Activated CD8-positive, alpha-beta T cell treated with anti-CD3 and anti-CD28 coated beads for 36 hours (primary cell): ENCODE data around the gene KCNC4. TPM values are rescaled to one million over a fixed set of nuclear protein-coding genes. Genes with fewer than 3 reads are reported as not detected.

Experiments used
- ATAC-seq: fragments of 200-7000 bp; cut with Tn5 transposase; one replicate; pipeline ENCODE4 v1.10.0; 2021; ENCODE audit warnings: mild to moderate bottlenecking, moderate library complexity
- CTCF ChIA-PET: fragments of 350-600 bp; sonication (Branson Sonifier 250); formaldehyde crosslinking; loops from one replicate; lab custom pipeline; 2021; ENCODE audit warnings: antibody characterized with exemption; lab: Charles Lee
- POLR2A ChIA-PET: fragments of 350-600 bp; sonication (Branson Sonifier 250); formaldehyde crosslinking; loops from one replicate; lab custom pipeline; 2021; ENCODE audit warnings: antibody characterized with exemption; lab: Charles Lee
- DNase-seq: peaks from one replicate; pipeline ENCODE4 v3.0.0-alpha.2; 2020
- H3K27ac Mint-ChIP-seq: one replicate; pipeline ENCODE4 v1.8.0; 2021; ENCODE audit warnings: mild to moderate bottlenecking, mixed read lengths
- H3K27me3 Mint-ChIP-seq: one replicate; pipeline ENCODE4 v1.8.0; 2021; ENCODE audit warnings: mixed read lengths
- H3K36me3 Mint-ChIP-seq: one replicate; pipeline ENCODE4 v1.8.0; 2021; ENCODE audit warnings: low read depth, mixed read lengths
- H3K4me1 Mint-ChIP-seq: one replicate; pipeline ENCODE4 v1.8.0; 2021; ENCODE audit warnings: low read depth, mixed read lengths
- H3K4me3 Mint-ChIP-seq: one replicate; pipeline ENCODE4 v1.8.0; 2021; ENCODE audit warnings: mild to moderate bottlenecking, moderate library complexity, mixed read lengths
- H3K9me3 Mint-ChIP-seq: one replicate; pipeline ENCODE4 v1.8.0; 2021; ENCODE audit warnings: mixed read lengths
- intact Hi-C: fragments of 100-400 bp; cut with micrococcal nuclease; formaldehyde crosslinking; loops from one replicate; pipeline ENCODE4 v1.10.0; 2022
- total RNA-seq, 2 experiments: library from RNA; stranded (reverse); gene quantifications; one replicate each; pipeline ENCODE4 v1.2.3, GENCODE V29; 2021
- TF ChIP-seq, protein P1 (sequence below): fragments of 200-600 bp; IDR thresholded peaks from one replicate; pipeline ENCODE4 v1.8.0; 2022; ENCODE audit warnings: antibody characterized with exemption, mild to moderate bottlenecking

The KCNC4 gene
- total RNA-seq, 2 experiments from 2014 or later: 10.7 to 12.2 TPM

GRCh38 chr1:110163591-110163990 lies 46.5 kb upstream of the KCNC4 start:
- Mint-ChIP-seq H3K4me1 (peaks cover 5% of the 10 kb centered on the region), H3K27me3 (no peaks in the 10 kb centered on the region), H3K36me3 (no peaks in the 10 kb centered on the region), H3K27ac (no peak overlapping the region), H3K4me3 (no peak overlapping the region), H3K9me3 (no peaks in the 10 kb centered on the region)
- ChIA-PET POLR2A (no interaction called here), CTCF (interaction anchor here (1.3 to 2.2 kb wide), 2 partner anchors 21 to 109 kb away, joined by 3 to 8 read pairs; no protein-coding TSS in a partner anchor)
- ATAC-seq: no peak
- no peak for DNase-seq
- TF ChIP-seq, protein P1, sequence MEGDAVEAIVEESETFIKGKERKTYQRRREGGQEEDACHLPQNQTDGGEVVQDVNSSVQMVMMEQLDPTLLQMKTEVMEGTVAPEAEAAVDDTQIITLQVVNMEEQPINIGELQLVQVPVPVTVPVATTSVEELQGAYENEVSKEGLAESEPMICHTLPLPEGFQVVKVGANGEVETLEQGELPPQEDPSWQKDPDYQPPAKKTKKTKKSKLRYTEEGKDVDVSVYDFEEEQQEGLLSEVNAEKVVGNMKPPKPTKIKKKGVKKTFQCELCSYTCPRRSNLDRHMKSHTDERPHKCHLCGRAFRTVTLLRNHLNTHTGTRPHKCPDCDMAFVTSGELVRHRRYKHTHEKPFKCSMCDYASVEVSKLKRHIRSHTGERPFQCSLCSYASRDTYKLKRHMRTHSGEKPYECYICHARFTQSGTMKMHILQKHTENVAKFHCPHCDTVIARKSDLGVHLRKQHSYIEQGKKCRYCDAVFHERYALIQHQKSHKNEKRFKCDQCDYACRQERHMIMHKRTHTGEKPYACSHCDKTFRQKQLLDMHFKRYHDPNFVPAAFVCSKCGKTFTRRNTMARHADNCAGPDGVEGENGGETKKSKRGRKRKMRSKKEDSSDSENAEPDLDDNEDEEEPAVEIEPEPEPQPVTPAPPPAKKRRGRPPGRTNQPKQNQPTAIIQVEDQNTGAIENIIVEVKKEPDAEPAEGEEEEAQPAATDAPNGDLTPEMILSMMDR: no peak
- intact Hi-C loops: no loop called here

DNA sequence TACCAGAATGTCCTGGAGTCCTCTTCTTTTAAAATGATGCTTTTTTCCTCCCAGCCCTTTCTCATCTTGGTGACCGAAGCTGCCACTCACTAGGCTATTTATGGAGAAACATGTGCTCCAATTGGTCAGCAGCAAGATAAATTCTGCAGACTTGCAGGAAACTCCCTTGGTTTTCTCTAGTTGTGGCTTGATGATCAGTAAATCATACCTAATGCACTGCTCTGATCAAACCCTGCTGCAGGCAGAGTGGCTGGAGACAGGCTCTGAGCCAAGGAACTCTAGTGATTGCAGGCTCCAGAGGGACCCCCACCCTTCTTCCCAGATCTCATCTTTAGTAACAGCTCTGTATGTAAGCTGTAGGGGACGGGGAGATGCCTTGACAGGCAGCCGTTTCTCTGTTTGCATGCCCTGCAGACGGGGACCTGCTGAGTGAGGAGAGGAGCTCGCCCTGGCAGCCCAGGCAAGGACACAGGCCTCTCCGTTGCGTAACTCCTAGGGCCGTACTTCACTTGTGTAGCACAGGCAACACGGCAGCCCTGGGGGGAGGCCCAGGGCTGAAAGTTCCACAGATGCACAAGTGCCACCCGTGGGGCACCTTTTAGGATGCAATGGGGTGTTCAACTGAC lies 45.3 kb upstream of the KCNC4 start:
- Mint-ChIP-seq H3K9me3 (no peaks in the 10 kb centered on the region), H3K36me3 (no peaks in the 10 kb centered on the region), H3K27me3 (no peaks in the 10 kb centered on the region), H3K27ac (no peak overlapping the region), H3K4me1 (peaks cover 5% of the 10 kb centered on the region), H3K4me3 (no peak overlapping the region)
- ATAC-seq: no peak
- ChIA-PET CTCF (no interaction called here), POLR2A (no interaction called here)
- TF ChIP-seq, protein P1: no peak
- DNase-seq: no peak
- intact Hi-C loops: no loop called here

GRCh38 chr1:110165761-110166231 lies 44.3 kb upstream of the KCNC4 start:
- intact Hi-C loops: no loop called here
- ATAC-seq: no peak
- Mint-ChIP-seq H3K36me3 (no peaks in the 10 kb centered on the region), H3K4me1 (no peaks in the 10 kb centered on the region), H3K4me3 (no peak overlapping the region), H3K9me3 (no peaks in the 10 kb centered on the region), H3K27ac (no peak overlapping the region), H3K27me3 (no peaks in the 10 kb centered on the region)
- no peak for DNase-seq
- TF ChIP-seq, protein P1: no peak
- ChIA-PET POLR2A (interaction anchor here (0.6 kb wide), 1 partner anchor 130 kb away, joined by 3 read pairs; no protein-coding TSS in a partner anchor), CTCF (no interaction called here)

DNA sequence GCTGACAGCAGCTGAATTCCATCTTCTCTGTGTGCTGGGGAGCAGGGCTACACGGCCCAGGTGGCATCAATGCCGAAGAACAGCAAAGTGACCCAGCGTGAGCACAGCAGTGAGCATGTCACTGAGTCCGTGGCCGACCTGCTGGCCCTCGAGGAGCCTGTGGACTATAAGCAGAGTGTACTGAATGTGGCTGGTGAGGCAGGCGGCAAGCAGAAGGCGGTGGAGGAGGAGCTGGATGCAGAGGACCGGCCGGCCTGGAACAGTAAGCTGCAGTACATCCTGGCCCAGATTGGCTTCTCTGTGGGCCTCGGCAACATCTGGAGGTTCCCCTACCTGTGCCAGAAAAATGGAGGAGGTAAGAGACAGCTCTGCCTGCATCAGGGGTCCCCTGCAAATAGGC lies 43.3 kb upstream of the KCNC4 start:
- Mint-ChIP-seq H3K9me3 (no peaks in the 10 kb centered on the region), H3K27me3 (peaks cover 2% of the 10 kb centered on the region), H3K36me3 (no peaks in the 10 kb centered on the region), H3K27ac (no peak overlapping the region), H3K4me3 (no peak overlapping the region), H3K4me1 (no peaks in the 10 kb centered on the region)
- TF ChIP-seq, protein P1: no peak
- POLR2A ChIA-PET: no interaction called here
- intact Hi-C loops: no loop called here
- CTCF ChIA-PET: interaction anchor here (0.8 to 2.2 kb wide), 6 partner anchors 10 to 329 kb away, joined by 3 to 8 read pairs (median 3); no protein-coding TSS in a partner anchor
- no peak for ATAC-seq
- DNase-seq: no peak
